ENCODE data around the gene AGRN.
"Not testable (repeated sequence)": the region's sequence is repeated elsewhere in the genome, so short reads cannot be mapped to it uniquely, and the experiment has no call there.

The AGRN gene

DNA sequence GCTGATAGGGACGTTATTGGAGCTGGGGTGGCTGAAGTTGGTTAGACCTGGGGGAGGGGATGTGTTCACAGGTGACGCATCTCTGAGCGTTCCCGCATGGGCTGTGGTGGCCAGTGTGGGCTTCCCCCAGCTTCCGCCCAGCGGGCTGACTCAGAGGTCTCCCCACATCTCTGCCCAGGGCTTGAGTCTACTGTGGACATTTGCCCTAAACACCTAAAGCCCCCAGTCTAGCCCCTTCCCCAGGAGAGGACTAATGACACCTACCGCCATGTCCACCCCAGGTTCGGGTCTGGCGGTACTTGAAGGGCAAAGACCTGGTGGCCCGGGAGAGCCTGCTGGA, 2.0 kb downstream of the AGRN start:
- no peak for DNase-seq

GRCh38 chr1:1022302-1023009, 2.5 kb downstream of the AGRN start:
- no peak for DNase-seq

GRCh38 chr1:1023700-1024099, 3.8 kb downstream of the AGRN start:
- no peak for DNase-seq

- no peak for DNase-seq
Observed at GRCh38 chr1:1024149-1024770, 4.3 kb downstream of the AGRN start.

DNA sequence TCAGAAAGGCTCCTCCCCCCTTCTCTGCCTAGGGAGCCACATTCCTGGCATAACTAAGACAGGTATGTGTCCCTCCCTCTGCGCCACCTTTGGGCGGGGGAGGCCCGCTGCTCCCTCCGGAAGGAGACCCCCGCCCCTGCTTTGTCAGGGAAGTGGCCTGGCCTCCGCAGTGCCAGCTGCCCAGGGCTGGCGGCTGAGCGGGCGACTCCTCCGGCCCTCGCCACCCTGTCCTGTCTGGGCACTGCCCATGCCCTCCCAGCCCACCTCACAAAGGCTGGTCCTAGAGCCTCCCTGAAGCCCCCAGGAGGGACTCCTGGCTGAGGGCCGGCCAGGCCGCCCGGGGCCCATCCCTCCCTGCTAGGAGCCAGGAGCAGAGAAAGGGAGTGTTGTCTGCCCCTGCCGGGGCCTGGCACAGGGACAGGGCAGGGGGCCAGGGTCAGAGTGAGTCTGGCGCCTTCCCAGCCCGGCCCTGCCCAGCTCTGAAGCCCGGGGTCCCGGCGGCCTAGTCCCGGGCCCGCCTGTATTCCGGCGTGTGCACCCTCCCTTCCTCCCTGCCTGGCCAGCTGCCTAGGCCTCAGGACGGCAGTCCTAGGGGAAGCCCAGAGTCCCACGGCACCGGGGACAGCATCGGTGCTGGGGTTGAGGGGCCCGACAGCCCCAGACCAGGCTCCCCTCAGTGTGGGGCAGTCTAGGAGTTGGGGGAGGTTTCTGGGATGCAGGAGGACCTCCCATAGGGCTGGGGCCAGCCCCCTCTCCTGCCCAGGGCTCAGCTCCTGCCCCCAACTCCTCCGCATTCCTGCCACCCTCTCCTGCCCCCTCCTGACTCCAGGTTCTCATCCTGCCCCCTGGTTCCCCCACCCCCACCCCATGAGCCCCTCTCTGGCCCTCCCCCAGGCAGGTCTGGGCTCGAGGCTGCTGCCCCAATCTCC, 5.1 kb downstream of the AGRN start:
- DNase-seq = no peak

DNA sequence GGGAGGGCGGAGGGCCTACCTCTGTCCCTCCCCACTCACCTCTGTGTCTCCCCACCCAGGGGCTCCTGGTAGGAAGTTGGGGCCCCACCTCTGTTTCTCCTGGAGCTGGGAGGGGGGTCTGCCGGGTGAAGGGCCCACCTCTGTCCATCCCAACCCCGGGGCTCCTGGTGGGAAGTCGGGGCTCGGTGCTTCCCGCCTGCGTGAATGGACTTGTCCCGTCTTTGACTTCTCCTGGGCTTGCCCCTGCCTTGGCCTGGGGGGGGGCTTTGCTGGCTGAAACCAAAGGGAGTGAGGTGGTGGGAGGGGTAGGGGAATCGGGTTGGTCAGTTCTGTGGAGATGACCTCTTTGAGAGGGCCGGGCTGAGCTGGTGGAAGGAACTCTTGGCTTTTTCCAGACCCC, 5.8 kb downstream of the AGRN start:
- no peak for DNase-seq

- DNase-seq = no peak
Observed at GRCh38 chr1:1026599-1027413, 6.9 kb downstream of the AGRN start.

DNA sequence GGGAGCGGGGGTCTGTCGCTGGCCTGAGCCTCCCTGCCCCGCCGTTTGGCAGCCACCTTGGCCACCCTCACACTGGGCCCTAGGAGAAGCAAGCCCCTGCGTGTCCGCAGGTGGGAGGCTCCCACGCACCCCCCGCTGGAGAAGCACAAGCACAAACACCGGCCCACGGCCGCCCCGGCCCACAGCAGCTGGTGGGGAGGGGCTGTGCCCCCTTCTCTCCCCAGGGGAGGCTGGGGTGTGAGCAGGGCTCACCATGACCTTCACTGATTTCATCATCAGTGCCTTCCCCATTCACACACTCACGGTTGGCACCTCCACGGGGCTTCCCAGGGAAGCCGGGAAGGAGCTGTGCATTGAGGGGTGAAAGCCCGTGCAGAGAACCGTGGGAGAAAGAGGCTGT, 7.9 kb downstream of the AGRN start:
- DNase-seq = no peak

DNA sequence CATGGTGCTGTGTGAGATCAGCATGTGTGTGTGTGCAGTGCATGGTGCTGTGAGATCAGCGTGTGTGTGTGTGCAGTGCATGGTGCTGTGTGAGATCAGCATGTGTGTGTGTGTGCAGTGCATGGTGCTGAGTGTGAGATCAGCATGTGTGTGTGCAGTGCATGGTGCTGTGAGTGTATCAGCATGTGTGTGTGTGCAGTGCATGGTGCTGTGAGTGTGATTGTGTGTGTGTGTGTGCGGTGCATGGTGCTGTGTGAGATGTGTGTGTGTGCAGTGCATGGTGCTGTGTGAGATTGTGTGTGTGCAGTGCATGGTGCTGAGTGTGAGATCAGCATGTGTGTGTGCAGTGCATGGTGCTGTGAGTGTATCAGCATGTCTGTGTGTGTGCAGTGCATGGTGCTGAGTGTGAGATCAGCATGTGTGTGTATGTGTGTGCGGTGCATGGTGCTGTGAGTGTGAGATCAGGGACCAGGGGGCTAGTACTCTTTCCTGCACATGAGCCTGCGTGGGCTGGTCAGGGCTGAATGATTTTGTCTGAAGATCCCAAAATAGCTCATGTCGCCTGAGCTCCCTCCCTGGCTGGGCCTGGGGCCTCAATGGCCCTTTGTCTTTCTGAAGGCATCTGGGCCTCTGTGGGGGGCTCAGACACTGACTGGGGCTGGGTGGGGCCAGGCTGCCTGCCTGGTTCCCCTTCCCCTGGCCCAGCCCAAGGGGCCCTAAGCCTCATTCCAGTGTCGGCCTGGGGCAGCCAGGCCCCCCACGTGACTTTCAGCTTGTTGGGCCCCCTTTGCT, 11.1 kb downstream of the AGRN start:
- not testable (repeated sequence) for DNase-seq

DNA sequence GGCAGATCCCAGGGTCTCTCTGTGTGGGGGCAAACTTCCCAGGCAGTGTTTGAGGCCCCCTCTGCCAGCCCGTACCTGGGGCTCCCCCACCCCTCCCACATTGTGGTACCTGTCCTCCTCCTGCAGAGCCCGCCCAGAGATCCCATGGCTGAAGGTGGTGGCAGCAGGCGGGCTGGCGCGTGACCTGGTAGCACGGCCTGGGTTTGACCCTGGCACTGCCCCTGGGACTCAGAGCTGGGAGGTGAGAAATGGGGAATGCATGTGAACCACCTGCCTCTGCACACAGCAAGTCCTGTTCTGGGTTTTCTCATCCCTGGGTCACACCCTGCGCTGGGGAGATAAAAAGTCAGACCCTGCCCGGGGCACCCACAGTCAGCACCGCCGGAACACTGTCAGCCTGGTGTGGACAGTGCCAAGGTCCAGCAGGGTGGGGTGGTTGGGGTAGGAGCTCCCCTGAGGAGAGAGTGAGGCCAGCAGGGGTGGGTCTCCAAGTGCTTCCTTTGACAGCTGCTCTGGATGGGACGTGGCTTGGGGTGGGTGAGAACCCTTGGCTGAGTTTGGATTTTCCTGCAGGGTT, 11.8 kb downstream of the AGRN start:
- DNase-seq = no peak

GRCh38 chr1:1032424-1032823, 12.5 kb downstream of the AGRN start:
- DNase-seq = no peak

GRCh38 chr1:1033009-1033587, 13.2 kb downstream of the AGRN start:
- peak; percentile 81 for DNase-seq

- DNase-seq = no peak
Observed at GRCh38 chr1:1033731-1034438, 14.0 kb downstream of the AGRN start.

- no peak for DNase-seq
Observed at GRCh38 chr1:1034439-1034781, 14.5 kb downstream of the AGRN start.

DNA sequence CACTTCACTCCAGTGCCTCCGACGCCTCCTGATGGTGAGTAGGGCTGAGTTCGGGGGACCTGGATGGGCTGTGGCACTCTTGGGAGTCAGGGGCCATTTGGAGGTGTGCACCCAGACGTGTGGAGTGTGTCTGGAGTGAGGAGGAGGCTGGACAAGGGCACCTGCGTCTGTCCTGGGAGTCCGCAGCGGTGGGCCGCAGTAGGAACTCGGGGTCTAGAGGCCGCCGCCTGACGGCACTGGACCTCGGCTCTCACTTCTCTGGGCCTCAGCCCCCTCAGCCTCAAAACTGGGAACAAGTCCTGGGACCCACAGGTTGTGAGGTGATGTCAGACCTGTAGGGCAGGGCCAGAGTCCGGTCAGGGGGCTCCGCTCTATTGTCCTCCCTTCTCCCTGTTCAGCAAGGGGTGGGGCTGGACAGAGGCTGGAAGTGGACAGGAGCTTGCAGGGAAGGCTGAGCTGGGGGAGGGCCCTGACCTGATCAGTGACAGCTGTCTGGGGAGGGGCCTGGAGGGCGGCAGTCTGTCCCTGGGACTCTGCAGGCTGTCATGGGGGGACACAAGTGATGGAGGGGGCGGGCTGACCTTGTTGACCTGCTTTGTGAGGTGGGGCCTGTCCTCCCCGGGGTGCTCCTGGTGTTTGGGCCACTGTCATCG, 15.5 kb downstream of the AGRN start:
- DNase-seq = no peak

DNA sequence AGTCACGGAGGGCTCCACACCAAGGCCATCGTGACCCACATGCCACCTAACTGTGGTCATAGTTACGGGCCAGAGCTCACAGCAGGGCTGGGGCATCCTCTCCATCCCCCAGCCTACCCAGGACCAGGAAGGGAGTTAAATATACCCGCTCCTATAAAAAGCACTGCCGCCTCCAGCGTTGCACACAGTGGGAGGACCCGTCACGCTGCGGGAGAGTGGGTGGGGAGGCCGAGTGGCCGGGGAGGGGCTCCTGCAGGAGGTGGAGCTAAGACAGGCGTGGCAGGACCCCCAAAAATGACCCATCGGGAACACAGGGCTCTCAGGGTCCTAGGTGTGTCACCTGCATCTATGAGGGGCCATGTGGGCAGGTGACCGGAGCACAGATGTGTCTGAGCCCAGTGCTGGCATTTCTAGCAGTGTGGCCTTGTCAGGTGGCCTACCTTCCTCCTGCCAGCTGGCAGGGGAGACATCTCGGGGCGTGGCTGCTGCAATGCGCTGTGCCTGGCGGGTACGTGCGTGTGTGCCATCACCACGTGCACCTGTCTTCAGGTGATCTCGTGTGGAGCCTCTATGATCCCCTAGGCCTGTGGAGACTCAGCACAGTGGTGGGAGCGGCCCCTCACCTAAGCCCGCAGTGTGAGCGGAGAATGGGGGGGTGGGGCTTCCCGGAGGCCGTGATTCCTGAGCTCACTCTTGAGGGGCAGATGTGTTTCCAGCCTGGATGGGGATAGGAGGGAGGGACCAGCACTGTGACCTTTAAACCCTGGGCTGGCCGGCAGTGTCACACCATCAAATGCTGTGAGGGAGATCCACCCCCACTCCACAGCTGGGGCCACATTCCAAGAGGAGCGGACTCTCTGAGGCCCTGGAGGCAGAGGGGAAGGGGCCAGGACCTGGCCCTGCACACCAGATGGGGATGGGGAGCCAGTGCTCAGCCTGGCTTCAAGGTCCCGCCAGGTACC, 17.7 kb downstream of the AGRN start:
- no peak for DNase-seq

DNA sequence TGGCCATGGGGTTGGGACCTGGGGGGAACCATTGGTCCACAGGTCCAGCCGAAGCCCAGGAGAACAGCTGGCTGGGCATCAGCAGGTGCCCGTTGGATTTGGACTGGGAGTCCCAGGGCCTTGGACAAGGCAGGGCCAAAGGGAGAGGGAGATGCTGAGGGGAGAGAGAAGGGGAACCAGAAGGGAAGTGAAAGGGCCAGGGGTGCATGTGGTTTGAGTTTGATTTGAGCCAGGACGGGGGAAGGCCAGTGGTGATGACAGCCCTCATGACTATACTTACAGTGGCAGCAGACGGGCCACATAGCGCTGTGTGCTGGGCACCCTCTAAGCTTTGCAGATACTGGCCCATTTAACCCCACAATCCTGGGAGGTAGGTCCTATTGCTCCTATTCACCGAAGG, 18.8 kb downstream of the AGRN start:
- peak; percentile 82 for DNase-seq

GRCh38 chr1:1039145-1039910, 19.4 kb downstream of the AGRN start:
- peak; percentile 47 for DNase-seq
